CD4-positive, alpha-beta T cell treated with Interleukin-1 beta for 1 hour (primary cell): ENCODE measurements around the gene D2HGDH.
"Not testable (repeated sequence)": the region's sequence is repeated elsewhere in the genome, so short reads cannot be mapped to it uniquely, and the experiment has no call there.

Experiments used
- DNase-seq, 2 donors: peaks; one replicate each; pipeline ENCODE4 v3.0.0-alpha.2; 2020 to 2022

The D2HGDH gene

DNA sequence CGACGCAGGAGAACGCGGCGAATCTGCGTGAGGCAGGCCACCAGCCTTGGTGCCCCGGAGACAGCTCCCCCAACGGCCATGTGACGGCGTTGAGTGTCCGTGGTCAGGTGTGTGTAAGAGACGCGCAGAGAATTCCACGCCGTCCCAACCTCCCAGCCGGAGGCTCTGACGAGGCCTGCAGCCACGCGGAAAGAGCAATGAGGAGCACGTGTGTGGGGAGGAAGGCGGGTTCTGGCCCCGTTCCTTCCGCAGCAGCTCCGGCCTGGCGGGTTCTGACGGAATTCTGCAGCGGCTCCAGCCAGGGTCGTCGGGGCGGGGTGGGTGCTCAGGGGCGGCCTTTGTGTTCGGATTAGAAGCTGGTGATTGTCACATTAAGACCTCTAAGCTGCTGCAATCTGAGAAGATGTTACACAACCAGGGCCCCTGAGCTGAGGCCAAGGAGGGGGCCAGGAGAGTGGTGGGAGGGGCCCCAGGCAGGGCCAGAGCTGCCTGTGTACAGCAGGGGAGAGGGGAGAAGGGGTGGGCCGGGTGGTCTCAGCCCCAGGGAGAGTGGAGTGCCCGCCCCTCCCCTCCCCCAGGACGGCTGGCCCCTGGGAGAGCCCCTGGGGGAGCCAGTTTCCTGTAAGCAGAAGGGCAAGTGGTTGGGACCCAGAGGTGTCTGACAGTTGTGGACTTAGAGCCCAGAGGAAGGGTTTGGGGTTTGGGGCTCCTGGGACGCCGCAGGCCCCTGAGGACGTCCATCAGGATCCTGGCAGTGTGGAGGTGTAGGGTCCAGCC, 37.0 kb downstream of the D2HGDH start:
- DNase-seq, result no peak

DNA sequence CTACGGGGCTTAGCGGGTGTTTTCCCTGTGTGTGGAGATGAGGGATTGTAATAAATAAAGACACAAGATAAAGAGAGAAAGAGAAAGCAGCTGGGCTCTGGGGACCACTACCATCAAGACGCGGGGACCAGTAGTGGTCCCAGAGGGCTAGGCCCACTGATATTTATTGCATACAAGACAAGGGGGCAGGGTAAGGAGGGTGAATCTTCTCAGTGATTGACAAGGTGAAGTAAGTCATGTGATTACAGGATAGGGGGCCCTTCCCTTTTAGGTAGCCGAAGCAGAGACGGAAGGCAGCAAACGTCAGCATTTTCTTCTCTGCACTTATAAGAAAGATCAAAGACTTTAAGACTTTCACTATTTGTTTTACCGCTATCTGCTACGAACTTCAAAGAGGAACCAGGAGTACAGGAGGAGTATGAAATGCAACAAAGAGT, 37.7 kb downstream of the D2HGDH start:
- peak in 1 of 2 donors; percentile 56 for DNase-seq

DNA sequence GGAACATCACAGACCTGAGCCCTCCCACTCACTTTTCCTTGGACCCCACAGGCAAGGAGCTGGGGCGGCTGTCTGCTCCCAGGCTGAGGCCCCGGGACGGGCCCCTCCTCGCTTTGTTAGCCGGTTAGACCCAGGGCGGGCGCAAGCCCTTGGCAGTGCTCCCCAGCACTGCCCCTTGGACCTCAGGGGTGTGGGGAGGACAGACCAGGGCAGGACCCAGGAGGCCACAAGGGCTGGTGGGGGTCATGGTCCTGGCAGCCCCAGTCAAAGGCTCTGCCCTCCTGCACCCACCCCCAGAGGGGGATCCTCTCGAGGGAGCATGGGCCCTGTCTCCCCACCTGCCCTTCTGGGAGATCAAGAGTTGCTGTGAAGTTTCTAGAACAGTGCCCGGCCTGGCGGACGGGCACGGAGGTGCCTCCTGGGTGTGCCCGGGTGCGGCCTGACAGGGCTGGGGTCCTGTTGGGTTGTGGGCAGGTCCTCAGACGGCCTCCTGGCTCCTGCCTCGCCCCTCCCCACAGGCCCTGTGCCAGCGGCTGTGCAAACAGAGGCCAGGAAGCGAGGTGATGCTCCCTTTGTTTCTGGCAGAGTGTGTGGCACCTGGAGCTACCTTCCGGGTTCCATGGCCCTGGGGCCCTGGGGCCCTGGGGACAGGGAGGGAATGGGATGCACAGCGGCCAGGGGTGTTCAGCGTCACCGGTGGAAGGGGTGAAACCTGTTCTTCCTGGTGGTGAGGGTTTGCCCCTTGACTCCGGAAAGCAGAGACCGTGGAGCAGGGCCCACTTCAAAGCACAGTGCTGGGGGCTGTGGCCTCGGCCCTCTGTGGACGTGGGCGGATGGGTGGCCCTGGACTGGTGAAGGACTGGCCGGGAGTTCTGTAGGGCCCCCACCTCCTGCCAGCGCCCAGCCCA, 39.3 kb downstream of the D2HGDH start:
- DNase-seq, result no peak

DNA sequence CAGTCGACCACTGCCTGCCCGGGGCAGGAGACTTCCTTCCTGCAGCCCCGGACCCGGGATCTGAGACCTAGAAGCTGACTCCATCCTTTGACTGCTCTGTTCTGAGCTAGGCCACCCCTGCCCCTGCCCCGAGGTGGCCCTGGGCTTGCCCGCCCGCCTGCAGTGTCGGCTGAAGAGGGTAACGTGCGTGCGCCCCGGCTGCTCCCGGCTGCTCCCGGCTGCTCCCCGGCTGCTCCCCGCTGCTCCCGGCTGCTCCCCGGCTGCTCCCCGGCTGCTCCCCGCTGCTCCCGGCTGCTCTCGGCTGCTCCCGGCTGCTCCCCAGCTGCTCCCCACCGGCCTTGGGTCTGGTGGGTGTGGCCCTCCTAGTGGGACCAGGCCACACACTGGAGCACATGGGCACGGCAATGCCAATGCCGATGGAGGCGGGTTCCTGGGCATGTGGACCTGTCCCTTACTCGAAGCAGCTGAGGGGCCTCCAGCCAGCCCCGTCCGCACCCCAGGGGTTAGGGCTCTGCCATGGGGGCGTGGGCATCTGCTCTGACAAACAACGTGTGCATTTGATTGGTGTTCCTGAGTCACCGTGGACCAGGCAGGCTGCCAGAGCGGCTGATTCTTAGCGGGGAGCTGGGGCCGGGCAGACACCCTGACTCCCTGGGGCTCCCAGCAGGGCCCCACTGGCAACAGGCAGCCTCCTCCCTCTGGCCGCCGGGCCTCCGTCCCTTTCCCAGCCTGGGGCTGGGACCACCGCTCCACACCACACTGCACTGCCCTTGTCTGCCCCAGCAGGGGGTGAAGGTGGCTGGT, 40.2 kb downstream of the D2HGDH start:
- no peak for DNase-seq

DNA sequence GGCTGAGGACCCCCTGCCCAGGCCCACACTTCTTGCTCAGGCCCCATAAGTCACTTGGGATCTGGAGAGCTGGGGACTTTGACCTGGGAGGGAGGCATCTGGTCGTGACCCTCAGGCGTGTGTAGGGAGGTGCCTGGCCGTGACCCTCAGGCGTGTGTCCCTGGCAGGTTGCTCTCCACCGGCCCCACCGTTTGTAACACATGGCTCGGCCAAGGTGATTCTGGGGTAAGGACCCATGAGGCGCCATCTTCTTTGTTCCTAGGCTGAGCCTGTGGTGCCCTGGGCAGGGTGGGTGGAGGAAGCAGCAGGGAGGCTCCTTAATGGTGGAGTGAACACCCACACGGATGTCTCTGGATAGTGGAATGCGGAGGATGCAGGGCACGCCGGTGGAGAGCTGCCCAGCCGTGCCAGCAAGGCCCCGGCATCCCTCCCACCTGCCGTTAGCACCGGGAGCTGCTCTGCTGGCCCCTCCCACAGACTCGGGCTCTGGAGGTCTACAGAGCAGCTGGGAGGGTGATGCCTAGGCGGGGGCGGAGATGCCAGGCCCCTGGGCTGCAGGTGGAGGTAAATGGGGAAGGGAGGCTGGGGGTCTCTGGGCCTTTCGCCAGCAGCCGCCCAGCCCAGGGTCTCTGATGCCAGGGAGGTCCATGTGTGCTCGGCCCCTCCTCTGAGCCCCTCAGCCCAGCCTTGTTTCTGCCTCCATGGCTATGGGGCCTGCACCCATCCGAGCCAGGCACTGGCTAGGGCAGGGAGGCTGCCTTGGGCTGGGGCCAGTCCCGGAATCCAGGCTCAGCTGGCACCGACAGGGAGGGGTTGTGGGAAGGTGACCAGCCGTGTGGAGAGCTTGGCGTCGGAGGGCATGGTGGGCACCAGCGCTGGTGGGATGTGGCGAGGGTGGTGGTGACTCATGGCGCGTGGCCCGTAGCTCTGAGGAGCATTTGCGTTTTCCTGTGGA, 41.1 kb downstream of the D2HGDH start:
- no peak for DNase-seq

DNA sequence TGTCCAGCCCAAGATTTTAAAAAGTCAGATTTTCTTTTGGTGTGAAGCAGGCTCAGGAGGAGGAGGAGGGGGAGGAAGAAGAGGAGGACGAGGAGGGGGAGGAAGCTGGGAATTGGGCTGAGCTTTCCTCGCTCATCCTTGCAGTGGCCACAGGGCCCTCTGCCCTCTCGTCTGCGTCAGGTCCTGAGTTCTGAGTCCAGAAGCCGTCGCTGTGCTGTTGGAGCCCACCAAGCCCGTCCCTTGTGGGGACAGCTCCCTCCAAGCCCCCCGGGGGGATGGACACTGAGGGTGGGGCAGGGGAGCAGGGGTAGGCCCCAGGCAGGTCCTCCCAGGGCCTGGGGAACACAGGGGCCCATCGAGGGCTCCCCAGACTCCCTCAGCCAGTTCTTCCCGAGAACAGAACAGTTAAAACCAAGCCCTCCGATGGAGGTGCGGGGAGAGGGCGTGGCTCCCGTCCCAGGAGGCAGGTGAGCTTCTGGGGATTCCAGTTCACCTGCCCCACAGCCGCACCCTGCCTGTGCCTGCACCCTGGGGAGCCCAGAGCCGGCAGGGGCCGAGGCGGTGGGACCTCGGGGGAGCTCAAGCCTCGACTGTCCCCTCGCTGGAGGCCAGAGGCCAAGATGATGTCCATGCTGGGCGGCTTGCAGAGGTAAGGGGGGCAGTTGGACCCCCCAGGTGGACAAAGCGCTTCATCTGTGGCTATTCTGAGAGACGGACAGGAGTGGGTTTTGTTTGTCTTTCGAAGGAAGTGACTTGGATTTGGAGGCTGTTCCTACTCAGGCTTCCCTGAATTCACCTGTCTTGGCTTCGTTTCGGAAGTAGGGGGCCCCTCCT, 42.1 kb downstream of the D2HGDH start, which contains the start of gene GAL3ST2:
Gene GAL3ST2 (plus strand): TSS at position 487 of the 834 bp plus-strand sequence. CDS start 134 bp downstream, at position 621.
- no peak for DNase-seq

DNA sequence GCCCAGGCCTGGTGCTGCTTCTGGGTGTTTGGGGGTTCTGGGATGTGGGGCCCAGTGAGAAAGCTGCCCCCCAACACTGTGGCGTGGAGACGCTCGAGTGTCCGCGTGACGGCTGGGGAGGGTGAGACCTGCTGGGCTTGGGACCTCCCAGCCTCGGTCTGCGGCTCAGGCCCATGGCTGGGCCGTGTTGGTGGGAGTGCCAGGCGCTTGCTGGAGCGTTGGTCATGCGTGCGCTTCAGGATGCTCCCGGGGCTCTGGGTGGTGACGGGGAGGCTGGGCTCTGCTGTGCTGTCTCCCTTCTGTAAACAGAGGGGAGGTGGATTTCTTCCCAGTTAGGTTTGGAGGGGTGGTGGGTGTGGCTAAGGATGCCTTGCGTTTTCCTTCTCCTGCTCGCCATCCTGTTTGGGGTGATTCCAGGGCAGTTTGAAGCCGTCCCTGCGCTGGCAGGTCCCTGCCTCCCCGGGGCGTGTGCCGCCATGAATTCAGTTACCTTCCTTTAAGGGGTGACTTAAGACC, 42.8 kb downstream of the D2HGDH start:
- DNase-seq, result no peak

DNA sequence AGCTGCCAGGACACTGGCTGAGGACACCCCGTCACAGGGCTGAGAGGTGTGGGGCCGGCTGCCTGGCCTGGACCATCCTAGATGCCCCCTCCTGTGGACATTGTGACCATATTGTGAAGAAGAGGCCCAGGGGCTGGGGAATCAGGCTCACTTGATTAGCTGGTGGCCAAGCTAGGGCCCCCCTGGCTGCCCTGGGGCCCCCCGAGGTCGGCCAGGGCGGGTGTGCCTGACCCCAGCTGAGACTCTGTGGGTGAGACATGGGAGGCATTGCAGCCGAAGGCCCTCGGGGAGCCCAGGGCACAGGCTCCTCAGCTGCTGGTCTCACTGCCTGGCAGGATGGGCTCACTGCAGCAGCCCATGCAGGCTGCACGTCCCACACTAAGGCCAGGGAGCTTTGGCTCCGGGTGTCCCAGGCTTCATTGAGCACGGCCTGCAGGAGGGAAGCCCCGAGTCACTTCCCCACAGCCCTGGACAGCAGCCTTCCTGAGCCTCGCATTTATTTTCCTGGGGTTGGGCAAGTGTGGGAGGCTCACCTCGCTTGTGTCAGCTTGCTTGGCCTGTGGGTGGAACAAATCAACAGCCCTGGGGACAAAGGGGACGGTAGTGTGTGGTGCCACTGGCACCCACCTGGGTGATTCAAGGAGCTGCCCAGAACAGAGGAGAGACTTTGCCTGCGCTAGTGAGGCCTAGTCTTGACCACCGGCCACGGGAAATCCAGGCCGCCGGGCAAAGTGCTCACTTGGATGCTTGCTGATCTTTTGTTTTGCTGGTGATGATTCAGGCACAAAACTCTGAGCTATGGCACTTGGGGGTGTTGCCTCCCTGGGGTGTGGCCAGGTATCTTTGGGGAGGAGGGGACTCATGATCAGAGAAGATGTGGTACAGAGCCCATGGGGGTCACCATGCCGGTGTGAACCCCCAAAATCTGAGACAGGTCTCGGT, 43.5 kb downstream of the D2HGDH start:
- no peak for DNase-seq

DNA sequence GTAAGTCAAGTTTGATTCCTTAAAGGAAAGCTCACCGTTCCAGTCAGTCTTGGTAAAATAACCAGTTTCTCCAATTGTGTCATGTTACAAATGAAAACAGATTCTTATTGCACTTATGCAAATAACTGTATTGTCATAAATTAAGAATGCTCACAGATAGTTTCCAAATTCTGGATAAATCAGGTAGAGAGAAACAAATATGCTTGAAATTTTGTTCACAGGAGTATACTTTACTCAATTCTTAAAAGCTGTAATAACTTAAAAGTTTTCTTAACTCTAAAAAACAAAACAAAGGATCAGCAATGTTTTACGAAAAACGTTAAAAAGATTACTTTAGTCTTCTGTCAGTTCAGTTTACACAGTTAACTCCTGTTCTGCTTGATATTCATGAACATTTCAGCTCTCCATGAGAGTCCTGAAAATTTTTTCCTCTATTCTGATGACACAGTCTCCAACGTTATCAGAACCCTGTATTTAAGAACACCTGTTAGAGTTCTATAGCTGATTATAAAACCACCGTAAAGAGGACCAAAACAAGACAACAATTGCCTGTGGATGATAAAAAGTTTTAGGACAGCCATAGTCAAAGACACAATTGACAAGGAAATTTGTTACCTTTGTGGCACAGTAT, 46.6 kb downstream of the D2HGDH start:
- no peak for DNase-seq

DNA sequence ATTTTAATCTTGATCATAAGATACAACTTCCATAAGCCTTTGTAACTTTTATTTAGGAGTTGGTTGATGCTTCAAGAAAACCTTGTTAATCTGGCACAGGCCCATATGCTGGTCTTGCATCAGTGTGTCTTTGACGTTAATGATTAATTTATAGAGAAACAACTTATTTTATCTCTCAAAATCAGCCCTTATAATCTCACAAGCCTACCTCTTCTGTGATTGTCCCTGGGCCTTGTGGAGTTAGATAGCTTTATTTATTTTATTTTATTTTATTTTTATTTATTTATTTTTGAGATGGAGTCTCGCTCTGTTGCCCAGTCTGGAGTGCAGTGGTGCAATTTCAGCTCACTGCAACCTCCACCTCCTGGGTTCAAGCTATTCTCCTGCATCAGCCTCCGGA, 47.6 kb downstream of the D2HGDH start:
- not testable (repeated sequence) for DNase-seq

DNA sequence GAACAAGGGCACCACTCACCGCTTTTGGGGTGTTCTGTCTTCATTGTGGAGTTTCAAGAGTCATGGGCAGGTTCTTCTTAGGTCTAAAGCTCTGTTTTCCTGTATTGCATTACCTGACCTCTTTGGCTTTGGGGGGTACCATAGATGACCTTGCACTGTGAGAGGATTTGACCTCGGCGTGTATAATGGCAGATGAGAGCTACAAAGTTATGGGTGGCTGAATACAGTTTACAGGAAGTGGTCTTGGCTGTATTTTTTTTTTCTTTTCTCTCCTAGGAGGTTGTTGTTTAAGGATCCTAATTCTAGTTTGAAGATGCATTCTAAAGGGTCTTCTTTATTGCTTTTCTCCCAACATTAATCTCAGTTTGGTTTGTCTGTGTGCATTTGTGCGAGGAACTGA, 53.7 kb downstream of the D2HGDH start:
- DNase-seq, result no peak

DNA sequence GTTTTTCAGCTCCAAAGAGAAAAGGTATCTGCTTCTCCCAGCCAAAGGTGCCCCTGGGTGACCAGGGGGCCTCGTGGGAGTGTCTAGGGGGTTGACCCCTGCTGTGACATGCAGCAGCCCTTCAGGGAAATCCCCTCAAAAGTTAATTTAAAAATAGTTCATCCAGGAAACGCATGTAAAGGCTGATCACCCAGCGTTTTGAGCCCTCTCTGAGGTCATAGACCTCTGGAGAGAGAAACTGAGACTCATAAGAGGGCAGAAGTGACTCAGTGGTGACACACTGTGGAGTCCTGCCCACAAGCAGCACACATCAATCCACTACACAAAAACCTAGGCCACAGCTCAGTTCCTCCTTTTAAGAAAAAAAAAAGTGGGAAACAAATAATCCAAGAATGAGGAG, 54.1 kb downstream of the D2HGDH start:
- DNase-seq, result peak in 1 of 2 donors; percentile 21

DNA sequence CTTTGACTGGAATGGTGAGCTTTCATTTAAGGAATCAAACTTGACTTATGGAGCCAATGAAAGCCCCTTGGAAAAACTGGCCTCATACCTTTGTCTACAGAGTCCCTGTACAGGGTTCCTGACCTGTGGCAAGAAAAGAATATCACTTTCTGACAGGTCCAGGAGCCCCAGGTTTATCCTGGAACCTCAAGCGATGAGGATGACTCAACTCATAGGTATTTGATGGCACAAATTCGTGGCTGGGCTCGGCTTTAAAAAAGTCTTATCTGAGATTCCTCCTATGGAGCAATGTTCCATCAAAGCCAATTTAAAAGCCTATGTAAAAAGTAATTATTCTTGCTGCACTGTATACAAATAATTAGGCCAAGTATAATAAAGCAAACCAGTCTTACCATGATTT, 57.0 kb downstream of the D2HGDH start:
- DNase-seq, result not testable (repeated sequence)

DNA sequence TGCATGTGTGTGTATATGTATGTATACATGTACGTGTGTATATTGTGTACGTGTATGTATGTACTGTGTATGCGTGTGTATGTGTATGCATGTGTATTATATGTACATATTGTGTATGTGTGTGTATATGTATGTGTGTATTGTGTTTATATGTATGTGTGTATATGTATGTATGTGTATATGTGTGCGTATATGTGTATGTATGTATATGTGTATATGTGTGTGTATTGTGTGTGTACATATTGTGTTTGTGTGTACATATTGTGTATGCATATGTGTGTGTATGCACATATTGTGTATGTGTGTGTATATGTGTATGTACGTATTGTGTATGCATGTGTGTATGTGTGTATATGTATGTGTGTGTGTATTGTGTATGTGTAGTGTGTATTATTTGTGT, 59.0 kb downstream of the D2HGDH start:
- DNase-seq, result no peak

DNA sequence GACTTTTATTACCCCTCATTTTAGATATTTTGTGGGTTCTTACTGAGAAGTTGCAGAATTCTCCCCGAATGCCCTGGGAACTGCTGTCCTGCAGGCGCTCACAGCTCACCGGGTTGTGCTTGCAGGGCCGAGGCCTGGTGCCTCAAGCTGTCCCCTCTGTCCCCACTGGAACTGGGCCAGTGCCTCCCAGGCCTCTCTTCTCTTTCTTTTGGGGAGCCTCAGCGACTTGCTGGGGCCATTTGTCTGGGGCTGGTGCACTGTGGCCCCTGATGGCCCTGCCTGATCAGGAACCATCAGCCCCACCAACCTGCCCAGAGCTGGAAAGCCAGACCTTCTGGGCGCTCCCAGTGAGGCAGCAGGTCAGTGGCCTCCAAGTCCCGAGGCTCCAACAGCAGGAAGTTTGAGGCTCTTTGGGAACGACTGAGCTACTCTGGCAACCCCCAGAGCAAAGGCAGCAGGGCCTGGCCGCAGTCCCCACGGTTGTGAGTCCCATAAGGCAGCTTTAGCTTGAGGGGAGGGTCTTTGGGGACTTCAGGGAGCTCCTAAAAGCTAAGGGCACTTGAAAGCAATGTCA, 59.9 kb downstream of the D2HGDH start:
- DNase-seq, result no peak

DNA sequence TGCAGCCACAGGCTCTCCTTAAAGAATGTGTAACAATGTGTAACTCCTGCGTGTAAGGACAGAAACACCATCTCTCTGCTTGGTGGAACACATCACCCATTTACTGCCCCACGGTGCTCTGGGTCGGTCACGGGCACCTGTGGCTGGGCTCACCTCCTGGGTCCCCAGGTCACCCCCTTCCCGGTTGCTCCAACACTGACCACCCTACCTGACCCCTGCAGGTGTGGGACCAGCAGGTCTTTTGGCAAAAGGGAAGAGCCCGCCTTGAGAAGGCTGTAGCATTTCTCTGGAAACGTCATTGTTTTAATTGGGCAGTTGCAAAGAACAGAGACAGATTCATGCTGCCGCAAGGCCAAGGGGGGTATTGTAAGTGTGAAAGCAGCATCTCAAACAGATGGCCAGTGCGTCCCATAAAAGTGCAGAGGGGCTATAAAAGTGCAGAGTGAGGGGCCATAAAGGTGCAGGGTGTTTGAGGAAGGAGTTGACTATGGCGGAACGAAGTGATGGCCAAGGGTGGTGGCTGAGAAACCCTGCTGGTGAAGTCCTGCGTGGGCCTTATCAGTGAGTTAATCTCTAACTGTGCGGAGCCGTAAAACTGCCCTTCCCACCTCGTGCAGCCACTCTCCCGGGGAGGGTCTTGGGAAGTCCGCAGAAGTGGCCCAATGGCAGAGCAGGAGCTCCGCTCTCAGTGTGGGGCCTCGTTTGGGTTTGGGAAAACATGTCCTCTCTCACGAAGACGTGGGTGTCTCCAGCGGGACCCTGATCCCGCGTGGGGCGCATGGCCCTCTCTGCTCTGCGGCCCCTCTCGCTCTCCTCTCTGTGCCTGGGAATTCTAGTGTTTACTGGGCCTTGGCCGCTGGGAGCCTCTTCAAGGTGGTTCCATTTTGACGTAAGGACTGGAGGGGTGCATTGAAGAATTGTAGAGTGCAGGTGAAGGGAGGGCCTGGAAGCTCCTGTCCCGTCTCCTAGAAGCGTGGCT, 60.9 kb downstream of the D2HGDH start:
- no peak for DNase-seq

DNA sequence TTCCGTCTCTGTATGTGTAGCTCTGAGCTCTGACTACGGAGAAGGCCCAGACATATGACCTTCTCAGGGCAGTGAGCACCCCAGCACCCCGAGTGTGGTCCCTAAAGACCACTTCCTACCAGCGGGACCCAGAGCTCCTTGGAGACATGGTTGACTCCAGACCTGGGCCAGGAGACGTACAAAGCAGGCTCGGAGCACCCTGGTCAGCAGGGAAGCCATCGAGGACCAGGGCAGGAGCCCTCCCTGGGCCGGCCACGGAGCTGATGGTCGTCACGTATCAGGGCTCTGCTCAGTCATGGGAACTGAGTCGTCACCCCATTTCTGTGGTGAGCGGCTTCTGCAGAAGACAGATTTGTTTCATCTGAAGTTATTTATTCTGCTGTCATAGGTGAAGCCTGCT, 61.8 kb downstream of the D2HGDH start:
- DNase-seq, result no peak
